ENCODE results near the gene SHD. TPM values are rescaled to one million over a fixed set of nuclear protein-coding genes. Genes with fewer than 3 reads are reported as not detected.
"Not testable (repeated sequence)": the region's sequence is repeated elsewhere in the genome, so short reads cannot be mapped to it uniquely, and the experiment has no call there.

SHD gene
- polyA plus RNA-seq, 3 donors = 1.5 to 3.5 (median 3.0) TPM

- DNase-seq (ENCODE audit: extremely low read depth in 1 of 11, low read depth in 9 of 11, low spot score in 4 of 11) = no peak
Observed at GRCh38 chr19:4318460-4318859, 39.4 kb downstream of the SHD start.

GRCh38 chr19:4319067-4319718, 40.1 kb downstream of the SHD start:
- no peak for DNase-seq (ENCODE audit: extremely low read depth in 1 of 11, low read depth in 9 of 11, low spot score in 4 of 11)

GRCh38 chr19:4320419-4320818, 41.4 kb downstream of the SHD start:
- DNase-seq (ENCODE audit: extremely low read depth in 1 of 11, low read depth in 9 of 11, low spot score in 4 of 11) = no peak

- no peak for DNase-seq (ENCODE audit: extremely low read depth in 1 of 11, low read depth in 9 of 11, low spot score in 4 of 11)
Observed at GRCh38 chr19:4322942-4323665, 44.0 kb downstream of the SHD start.

GRCh38 chr19:4323692-4324091, 44.6 kb downstream of the SHD start:
- no peak for DNase-seq (ENCODE audit: extremely low read depth in 1 of 11, low read depth in 9 of 11, low spot score in 4 of 11)

GRCh38 chr19:4324228-4324627, 45.2 kb downstream of the SHD start:
- no peak for DNase-seq (ENCODE audit: extremely low read depth in 1 of 11, low read depth in 9 of 11, low spot score in 4 of 11)

- no peak for DNase-seq (ENCODE audit: extremely low read depth in 1 of 11, low read depth in 9 of 11, low spot score in 4 of 11)
Observed at GRCh38 chr19:4326215-4326836, 47.3 kb downstream of the SHD start.

- DNase-seq (ENCODE audit: extremely low read depth in 1 of 11, low read depth in 9 of 11, low spot score in 4 of 11) = no peak
Observed at GRCh38 chr19:4326837-4327251, 47.8 kb downstream of the SHD start.

- peak in 6 of 11 donors; percentile 39 to 74 (median 56) for DNase-seq (ENCODE audit: extremely low read depth in 1 of 11, low read depth in 9 of 11, low spot score in 4 of 11)
Observed at GRCh38 chr19:4327252-4327876, 48.3 kb downstream of the SHD start.

GRCh38 chr19:4327877-4328242, 48.8 kb downstream of the SHD start:
- DNase-seq (ENCODE audit: extremely low read depth in 1 of 11, low read depth in 9 of 11, low spot score in 4 of 11) = no peak

- DNase-seq (ENCODE audit: extremely low read depth in 1 of 11, low read depth in 9 of 11, low spot score in 4 of 11) = peak; percentile 84 to 95 (median 91)
Observed at GRCh38 chr19:4328243-4328990, 49.4 kb downstream of the SHD start.

GRCh38 chr19:4328991-4329681, 50.1 kb downstream of the SHD start:
- not testable (repeated sequence) for DNase-seq (ENCODE audit: extremely low read depth in 1 of 11, low read depth in 9 of 11, low spot score in 4 of 11)

GRCh38 chr19:4329858-4330257, 50.8 kb downstream of the SHD start:
- no peak for DNase-seq (ENCODE audit: extremely low read depth in 1 of 11, low read depth in 9 of 11, low spot score in 4 of 11)

- no peak for DNase-seq (ENCODE audit: extremely low read depth in 1 of 11, low read depth in 9 of 11, low spot score in 4 of 11)
Observed at GRCh38 chr19:4334929-4335570, 56.0 kb downstream of the SHD start.

GRCh38 chr19:4337906-4338440, 58.9 kb downstream of the SHD start:
- no peak for DNase-seq (ENCODE audit: extremely low read depth in 1 of 11, low read depth in 9 of 11, low spot score in 4 of 11)

- no peak for DNase-seq (ENCODE audit: extremely low read depth in 1 of 11, low read depth in 9 of 11, low spot score in 4 of 11)
Observed at GRCh38 chr19:4338441-4339355, 59.6 kb downstream of the SHD start, which contains the start of gene STAP2. Gene STAP2 (minus strand): TSS chr19:4338827. CDS start chr19:4338753, 74 bp downstream.
